EL (cell line): ENCODE data around the gene CITED1.

Experiments used
- DNase-seq: peaks from one replicate; pipeline ENCODE4 v3.0.0-alpha.2; 2016

Gene CITED1

GRCh38 chrX:72308566-72309296 is 3.0 kb upstream of the CITED1 start:
- peak; percentile 59 for DNase-seq

- DNase-seq = no peak
Measured at GRCh38 chrX:72308209-72308565, 2.5 kb upstream of the CITED1 start.

GRCh38 chrX:72307646-72308051 is 1.9 kb upstream of the CITED1 start:
- no peak for DNase-seq

- peak; percentile 73 for DNase-seq
Measured at GRCh38 chrX:72306851-72307645, 1.3 kb upstream of the CITED1 start.

- peak; percentile 18 for DNase-seq
Measured at GRCh38 chrX:72306085-72306801, 529 bp upstream of the CITED1 start.

GRCh38 chrX:72304877-72305276 is 837 bp downstream of the CITED1 start:
- DNase-seq = no peak

- DNase-seq = no peak
Measured at GRCh38 chrX:72301781-72302180, 3.9 kb downstream of the CITED1 start.

- no peak for DNase-seq
Measured at GRCh38 chrX:72299891-72300630, 5.7 kb downstream of the CITED1 start.

GRCh38 chrX:72297953-72298730 is 7.6 kb downstream of the CITED1 start:
- no peak for DNase-seq

GRCh38 chrX:72296991-72297390 is 8.7 kb downstream of the CITED1 start:
- DNase-seq = no peak

- no peak for DNase-seq
Measured at GRCh38 chrX:72295745-72296144, 10.0 kb downstream of the CITED1 start.

- DNase-seq = no peak
Measured at GRCh38 chrX:72294497-72294896, 11.2 kb downstream of the CITED1 start.

- DNase-seq = no peak
Measured at GRCh38 chrX:72282302-72282701, 23.4 kb downstream of the CITED1 start.

GRCh38 chrX:72280321-72280845 is 25.3 kb downstream of the CITED1 start:
- DNase-seq = peak; percentile 47

- DNase-seq = no peak
Measured at GRCh38 chrX:72276478-72276953, 29.2 kb downstream of the CITED1 start.

- no peak for DNase-seq
Measured at GRCh38 chrX:72274526-72274925, 31.2 kb downstream of the CITED1 start.

- no peak for DNase-seq
Measured at GRCh38 chrX:72273718-72274117, 32.0 kb downstream of the CITED1 start.

- DNase-seq = peak; percentile 51
Measured at GRCh38 chrX:72272868-72273267, 32.8 kb downstream of the CITED1 start.

- no peak for DNase-seq
Measured at GRCh38 chrX:72271812-72272211, 33.9 kb downstream of the CITED1 start.

- DNase-seq = peak; percentile 19
Measured at GRCh38 chrX:72271091-72271788, 34.5 kb downstream of the CITED1 start.

- DNase-seq = no peak
Measured at GRCh38 chrX:72270316-72270866, 35.3 kb downstream of the CITED1 start.
